HG03175 (cell line): ENCODE measurements around the gene COG5.

Experiments
- ATAC-seq: cut with Tn5 transposase; IDR thresholded peaks from one replicate; pipeline ENCODE4 v1.9.1; 2021; ENCODE audit warnings: mild to moderate bottlenecking, moderate library complexity; ENCODE audit not compliant: unreplicated experiment

The COG5 gene

GRCh38 chr7:107201795-107202450 is 361.8 kb downstream of the COG5 start:
- peak; percentile 43 for ATAC-seq

- no peak for ATAC-seq
Measured at GRCh38 chr7:107196834-107197610, 366.7 kb downstream of the COG5 start.

- ATAC-seq = no peak
Measured at GRCh38 chr7:107194052-107194451, 369.7 kb downstream of the COG5 start.

- ATAC-seq = no peak
Measured at GRCh38 chr7:107190090-107190489, 373.6 kb downstream of the COG5 start.

GRCh38 chr7:107187774-107188173 is 375.9 kb downstream of the COG5 start:
- ATAC-seq = no peak

GRCh38 chr7:107186240-107186639 is 377.5 kb downstream of the COG5 start:
- no peak for ATAC-seq

GRCh38 chr7:107185716-107186115 is 378.0 kb downstream of the COG5 start:
- no peak for ATAC-seq

GRCh38 chr7:107181172-107181571 is 382.5 kb downstream of the COG5 start:
- no peak for ATAC-seq

- ATAC-seq = no peak
Measured at GRCh38 chr7:107180378-107180777, 383.3 kb downstream of the COG5 start.

GRCh38 chr7:107179326-107180164 is 384.2 kb downstream of the COG5 start:
- no peak for ATAC-seq

- ATAC-seq = peak; percentile 41
Measured at GRCh38 chr7:107173691-107174406, 389.9 kb downstream of the COG5 start.

- ATAC-seq = no peak
Measured at GRCh38 chr7:107173191-107173590, 390.5 kb downstream of the COG5 start.

GRCh38 chr7:107172276-107173032 is 391.3 kb downstream of the COG5 start:
- ATAC-seq = no peak

- ATAC-seq = no peak
Measured at GRCh38 chr7:107171496-107171895, 392.2 kb downstream of the COG5 start.

GRCh38 chr7:107170051-107170915 is 393.4 kb downstream of the COG5 start:
- no peak for ATAC-seq

- peak; percentile 23 for ATAC-seq
Measured at GRCh38 chr7:107169120-107170050, 394.3 kb downstream of the COG5 start.

GRCh38 chr7:107168233-107169119 is 395.2 kb downstream of the COG5 start, which contains the start of gene HBP1:
Gene HBP1, plus strand, starts transcription at chr7:107169003. Its CDS starts 10,891 bp downstream, at chr7:107179894.
- peak; percentile 88 for ATAC-seq
